Heart left ventricle (tissue), 16 donors: Measurements from ENCODE around the gene DCTPP1. TPM values are rescaled to one million over a fixed set of nuclear protein-coding genes. Genes with fewer than 3 reads are reported as not detected.
A peak's percentile ranks its signal among the peaks of the same experiment; 100 is the strongest.

ENCODE experiments used
- ATAC-seq, 4 donors: fragments of 200-7000 bp; cut with Tn5 transposase; one replicate each; pipeline ENCODE4 v1.9.1; 2020 to 2022; ENCODE audit warnings: moderate library complexity in 4 of 4, mild to moderate bottlenecking in 3 of 4, moderate number of reproducible peaks in 1 of 4
- DNase-seq, 5 donors: peaks; one replicate each; pipeline ENCODE4 v3.0.0-alpha.2; 2020
- H3K27ac ChIP-seq, 12 donors: fragments of 200-600 bp; sonication (generic) in 4 of 12; one replicate each; pipeline versions ENCODE4 v1.5.0 to v1.8.0; 2016 to 2022; ENCODE audit warnings: mild to moderate bottlenecking in 2 of 12
- H3K27me3 ChIP-seq, 9 donors: fragments of 200-600 bp; sonication (generic) in 2 of 9; one replicate each; pipeline versions ENCODE4 v1.5.1 to v1.8.0; 2016 to 2022; ENCODE audit warnings: mild to moderate bottlenecking in 3 of 9
- H3K36me3 ChIP-seq, 9 donors: fragments of 200-600 bp; sonication (generic) in 2 of 9; one replicate each; pipeline versions ENCODE4 v1.5.0 to v1.8.0; 2018 to 2022; ENCODE audit warnings: mild to moderate bottlenecking in 2 of 9
- H3K4me1 ChIP-seq, 12 donors: fragments of 200-600 bp; sonication (generic) in 4 of 12; one replicate each; pipeline versions ENCODE4 v1.5.0 to v1.8.0; 2016 to 2022; ENCODE audit warnings: mild to moderate bottlenecking in 3 of 12
- H3K4me3 ChIP-seq, 12 donors: fragments of 200-600 bp; sonication (generic) in 4 of 12; one replicate each; pipeline versions ENCODE4 v1.5.0 to v1.8.0; 2017 to 2022; ENCODE audit warnings: mild to moderate bottlenecking in 9 of 12, moderate library complexity in 4 of 12
- H3K9me3 ChIP-seq, 12 donors: fragments of 200-600 bp; sonication (generic) in 4 of 12; one replicate each; pipeline versions ENCODE4 v1.5.0 to v1.8.0; 2016 to 2022; ENCODE audit warnings: mild to moderate bottlenecking in 1 of 12
- CTCF ChIP-seq, 12 donors: fragments of 200-600 bp; sonication (generic) in 4 of 12; IDR thresholded peaks; one replicate each; pipeline versions ENCODE4 v1.5.0 to v1.8.0; 2018 to 2022; ENCODE audit warnings: antibody characterized with exemption in 12 of 12, mild to moderate bottlenecking in 5 of 12
- POLR2A ChIP-seq, 2 donors: fragments of 450-650 bp; IDR thresholded peaks; one replicate each; pipeline ENCODE4 v1.6.1; 2017; ENCODE audit warnings: antibody characterized with exemption in 2 of 2, mild to moderate bottlenecking in 2 of 2, moderate library complexity in 2 of 2
- WGBS, 4 donors: extraction: QIAGEN DNeasy Blood & Tissue Kit in 2 of 4; methylation state at CpG; one replicate each; pipeline versions ENCODE4 v1.1.5 to v1.1.7; 2013 to 2018; 5-methylcytosine and 5-hydroxymethylcytosine counted together
- intact Hi-C, 10 donors: fragments of 100-400 bp; cut with DNase I; formaldehyde crosslinking; loops; one replicate each; pipeline versions ENCODE4 v1.11.1 to v1.14.2; 2022
- polyA plus RNA-seq, 2 donors: library from polyadenylated mRNA; stranded (reverse); fragments of 200-250 nt; gene quantifications; one replicate each; pipeline ENCODE4 v1.2.3, GENCODE V29; 2013
- total RNA-seq, 9 donors: library from RNA; depleted of rRNA in 2 of 9; stranded (reverse); fragments of >200 nt in 2 of 9; fragmentation: NEBNext Ultra II Directional in 3 of 9; extraction: Animal tissue kit (Norgen Biotek cat#: 25700) in 3 of 9; gene quantifications; one replicate each; pipeline versions ENCODE4 v1.1.0 to v1.2.4, GENCODE V29; 2016 to 2023
- donor health status: ischemic (EF 13 %, LVEDD 7.1; RV severe dilation, severe dysfunction).
- donor health status: healthy with polysubstance abuse.
- donor health status: DM: no; HTN: yes; CAD: no.
- donor health status: DM: no; HTN: no; CAD: no.
- donor health status: ischemic (EF 25% LVEDD 6.9; RV normal size, moderate dysfunction).
- donor health status: ischemic (EF 25% LVEDD 5.7; RV mildly dilated, moderate dysfunction).
- donor health status: healthy.
- donor health status: DM: yes; HTN: yes; CAD: no.
- donor health status: ischemic (EF 35%, LVEDD 5.7; RV mildly dilated, moderate dysfunction).
- donor health status: nonischemic (EF 11% LVEDD 7.7; RV severe dilation, severe dysfunction).
- donor health status: DM: yes; HTN: yes; CAD: no.
- donor health status: PGD.
- donor health status: ischemic (EF 29% LVEDD 5.4; RV normal size, mild dysfunction).
- donor health status: nonischemic (EF 23%, LVEDD 6.1; RV moderate dilation, normal function).

The DCTPP1 gene
- total and polyA plus RNA-seq, 11 donors = 13.8 to 68.7 (median 28.4) TPM

DNA sequence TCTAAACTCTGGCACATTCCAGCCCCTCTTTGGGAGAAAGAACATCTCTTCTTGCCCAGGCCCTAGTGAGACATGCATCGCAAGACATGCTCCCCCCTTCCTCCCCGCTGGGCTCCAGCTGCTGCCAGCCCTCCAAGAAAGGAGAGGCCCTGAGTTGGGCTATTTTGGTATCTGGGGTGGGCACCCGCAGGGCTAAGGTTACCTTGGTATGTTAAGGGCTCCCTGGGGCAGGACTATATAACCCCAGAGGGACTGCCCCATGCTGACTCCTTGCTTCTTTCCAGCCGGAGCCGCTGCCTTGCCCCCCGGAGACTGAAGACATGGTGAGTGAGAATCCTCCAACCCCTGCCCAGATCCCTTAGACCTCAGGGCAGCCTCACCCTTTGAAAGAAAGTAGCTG lies 55.3 kb downstream of the DCTPP1 start, which contains the start of gene MYL11:
TSS of gene MYL11 (plus strand) at position 265 of the 400 bp plus-strand sequence. CDS start at position 321, 56 bp downstream.
- TF ChIP-seq CTCF (IDR thresholded peaks at IDR 0.05) (no peak), POLR2A (IDR thresholded peaks at IDR 0.05) (no peak)
- H3K9me3 ChIP-seq = no peaks in the 10 kb centered on the region
- H3K36me3 ChIP-seq = no peaks in the 10 kb centered on the region
- ATAC-seq (no peak), DNase-seq (peak in 1 of 5 donors; percentile 15)
- peaks cover 0 to 34% (median 22%) of the 10 kb centered on the region in 12 donors for H3K4me1 ChIP-seq
- no peaks in the 10 kb centered on the region for H3K27me3 ChIP-seq
- no peak within 1 kb of the TSS for H3K4me3 ChIP-seq
- intact Hi-C loops = no loop called here
- WGBS, 4 donors = 81 to 90% (median 85%) methylated on average over 6 of the region's 6 CpGs
- H3K27ac ChIP-seq = no peak within 1 kb of the TSS

Other genes with a start within 250 kb of the DCTPP1 start
- gene CORO1A, start 246.4 kb downstream of the DCTPP1 start, total RNA-seq = 100 to 1,000 TPM in 1 of 9 donors, 10 to 100 TPM in 3, 1 to 10 TPM in 5; 4.3 to 102 (median 8.5) TPM
- 10 to 100 TPM in 1 of 2 donors, 1 to 10 TPM in 1; 6.4 to 16.8 TPM for gene CORO1A, start 246.4 kb downstream of the DCTPP1 start, polyA plus RNA-seq
- 100 to 1,000 TPM in 2 of 9 donors, 10 to 100 TPM in 7; 41.6 to 129 (median 58.2) TPM for gene BOLA2B, start 236.4 kb downstream of the DCTPP1 start, total RNA-seq
- 100 to 1,000 TPM; 140 to 204 TPM for gene BOLA2B, start 236.4 kb downstream of the DCTPP1 start, polyA plus RNA-seq
- gene SLX1A, start 236.2 kb downstream of the DCTPP1 start, total RNA-seq = 10 to 100 TPM in 7 of 9 donors, 1 to 10 TPM in 2; 8.2 to 32.2 (median 26.0) TPM
- gene SLX1A, start 236.2 kb downstream of the DCTPP1 start, polyA plus RNA-seq = 10 to 100 TPM; 19.2 to 25.6 TPM
- 10 to 100 TPM in 3 of 9 donors, 1 to 10 TPM in 6; 1.2 to 14.9 (median 9.7) TPM for gene SULT1A3, start 230.8 kb downstream of the DCTPP1 start, total RNA-seq
- gene SULT1A3, start 230.8 kb downstream of the DCTPP1 start, polyA plus RNA-seq = 10 to 100 TPM in 1 of 2 donors, 1 to 10 TPM in 1; 5.2 to 10.8 TPM
- 10 to 100 TPM in 1 of 9 donors, 1 to 10 TPM in 6, under 1 TPM in 2; 0.63 to 12.3 (median 3.9) TPM for gene NPIPB13, start 181.6 kb downstream of the DCTPP1 start, total RNA-seq
- gene NPIPB13, start 181.6 kb downstream of the DCTPP1 start, polyA plus RNA-seq = 1 to 10 TPM; 1.9 to 3.5 TPM
- 10 to 100 TPM; 21.5 to 54.5 (median 39.8) TPM for gene CD2BP2, start 74.7 kb downstream of the DCTPP1 start, total RNA-seq
- 10 to 100 TPM; 21.9 to 51.9 TPM for gene CD2BP2, start 74.7 kb downstream of the DCTPP1 start, polyA plus RNA-seq
- 10 to 100 TPM; 16.9 to 33.2 (median 24.2) TPM for gene TBC1D10B, start 59.5 kb downstream of the DCTPP1 start, total RNA-seq
- gene TBC1D10B, start 59.5 kb downstream of the DCTPP1 start, polyA plus RNA-seq = 10 to 100 TPM; 18.1 to 40.0 TPM
- gene MYL11, start 55.2 kb downstream of the DCTPP1 start, total RNA-seq = not detected
- not detected for gene MYL11, start 55.2 kb downstream of the DCTPP1 start, polyA plus RNA-seq
- 1 to 10 TPM in 6 of 9 donors, under 1 TPM in 2, not detected in 1; 0.67 to 9.2 (median 1.5) TPM for gene SEPTIN1, start 47.5 kb downstream of the DCTPP1 start, total RNA-seq
- gene SEPTIN1, start 47.5 kb downstream of the DCTPP1 start, polyA plus RNA-seq = 1 to 10 TPM in 1 of 2 donors, under 1 TPM in 1; 0.44 to 2.4 TPM
- gene ZNF48, start 34.6 kb downstream of the DCTPP1 start, total RNA-seq = 10 to 100 TPM in 1 of 9 donors, 1 to 10 TPM in 8; 4.1 to 10.3 (median 5.9) TPM
- 10 to 100 TPM in 1 of 2 donors, 1 to 10 TPM in 1; 3.1 to 11.0 TPM for gene ZNF48, start 34.6 kb downstream of the DCTPP1 start, polyA plus RNA-seq
- gene ZNF771, start 22.4 kb downstream of the DCTPP1 start, total RNA-seq = 10 to 100 TPM in 2 of 9 donors, 1 to 10 TPM in 7; 4.8 to 18.8 (median 6.8) TPM
- gene ZNF771, start 22.4 kb downstream of the DCTPP1 start, polyA plus RNA-seq = 10 to 100 TPM in 1 of 2 donors, 1 to 10 TPM in 1; 4.4 to 13.6 TPM
- gene SEPHS2, start 15.8 kb upstream of the DCTPP1 start, total RNA-seq = 10 to 100 TPM; 15.1 to 46.2 (median 30.0) TPM
- gene SEPHS2, start 15.8 kb upstream of the DCTPP1 start, polyA plus RNA-seq = 10 to 100 TPM; 18.9 to 62.8 TPM
- 10 to 100 TPM in 2 of 9 donors, 1 to 10 TPM in 4, under 1 TPM in 3; 0.25 to 29.5 (median 1.8) TPM for gene ITGAL, start 42.7 kb upstream of the DCTPP1 start, total RNA-seq
- 1 to 10 TPM in 1 of 2 donors, under 1 TPM in 1; 0.47 to 1.3 TPM for gene ITGAL, start 42.7 kb upstream of the DCTPP1 start, polyA plus RNA-seq
- gene ZNF768, start 96.5 kb upstream of the DCTPP1 start, total RNA-seq = 10 to 100 TPM; 38.9 to 67.0 (median 47.8) TPM
- 10 to 100 TPM; 60.9 to 88.2 TPM for gene ZNF768, start 96.5 kb upstream of the DCTPP1 start, polyA plus RNA-seq
- 10 to 100 TPM in 5 of 9 donors, 1 to 10 TPM in 4; 8.6 to 15.2 (median 10.5) TPM for gene ZNF747, start 104.8 kb upstream of the DCTPP1 start, total RNA-seq
- gene ZNF747, start 104.8 kb upstream of the DCTPP1 start, polyA plus RNA-seq = 1 to 10 TPM; 8.9 to 9.5 TPM
- 10 to 100 TPM in 6 of 9 donors, 1 to 10 TPM in 3; 8.5 to 17.2 (median 12.3) TPM for gene ZNF764, start 128.3 kb upstream of the DCTPP1 start, total RNA-seq
- gene ZNF764, start 128.3 kb upstream of the DCTPP1 start, polyA plus RNA-seq = 1 to 10 TPM; 7.4 to 8.7 TPM
- gene ZNF688, start 141.7 kb upstream of the DCTPP1 start, total RNA-seq = 10 to 100 TPM in 8 of 9 donors, 1 to 10 TPM in 1; 10.0 to 14.3 (median 11.6) TPM
- gene ZNF688, start 141.7 kb upstream of the DCTPP1 start, polyA plus RNA-seq = 10 to 100 TPM in 1 of 2 donors, 1 to 10 TPM in 1; 7.6 to 15.7 TPM
- 10 to 100 TPM in 1 of 9 donors, 1 to 10 TPM in 8; 2.9 to 10.9 (median 4.8) TPM for gene ZNF785, start 155.7 kb upstream of the DCTPP1 start, total RNA-seq
- gene ZNF785, start 155.7 kb upstream of the DCTPP1 start, polyA plus RNA-seq = 1 to 10 TPM; 3.0 to 4.5 TPM
- 1 to 10 TPM; 4.0 to 7.9 (median 6.6) TPM for gene ZNF689, start 180.4 kb upstream of the DCTPP1 start, total RNA-seq
- 1 to 10 TPM; 2.7 to 4.9 TPM for gene ZNF689, start 180.4 kb upstream of the DCTPP1 start, polyA plus RNA-seq
- 10 to 100 TPM; 12.3 to 26.6 (median 20.2) TPM for gene PRR14, start 220.9 kb upstream of the DCTPP1 start, total RNA-seq
- 10 to 100 TPM; 22.9 to 25.0 TPM for gene PRR14, start 220.9 kb upstream of the DCTPP1 start, polyA plus RNA-seq
- gene FBRS, start 228.4 kb upstream of the DCTPP1 start, total RNA-seq = 10 to 100 TPM; 16.3 to 38.3 (median 31.9) TPM
- 10 to 100 TPM; 27.2 to 38.1 TPM for gene FBRS, start 228.4 kb upstream of the DCTPP1 start, polyA plus RNA-seq